Measurements from ENCODE around the gene GOLM1. TPM values are rescaled to one million over a fixed set of nuclear protein-coding genes. Genes with fewer than 3 reads are reported as not detected.

Gene GOLM1
- total RNA-seq, 1 experiment from 2014 or later, result 71.6 TPM

GRCh38 chr9:86041311-86041741 lies 58.0 kb downstream of the GOLM1 start:
- H4K20me1 ChIP-seq (ENCODE audit: control insufficient read depth, insufficient read depth, insufficient read length), result no peaks in the 10 kb centered on the region
- no peak overlapping the region for H2BK5ac ChIP-seq (ENCODE audit: insufficient read length, low read length)
- Mint-ChIP-seq H3K27ac (no peak overlapping the region), H3K9me3 (no peaks in the 10 kb centered on the region; a peak in 1 of 5 replicates), H3K4me3 (no peak overlapping the region), H3K36me3 (ENCODE audit: insufficient read depth in 1 of 3, low read depth in 3 of 3) (peaks cover 17 to 36% (median 32%) of the 10 kb centered on the region in 3 experiments; a peak in 6 of 7 replicates), H3K4me1 (peaks cover 0 to 4% of the 10 kb centered on the region in 2 experiments; a peak in 2 of 4 replicates), H3K27me3 (ENCODE audit: low read depth) (no peaks in the 10 kb centered on the region)
- H3K27ac ChIP-seq (ENCODE audit: insufficient read length, low read depth, low read length), result no peak overlapping the region
- no peak for DNase-seq
- H3K27me3 ChIP-seq (ENCODE audit: insufficient read depth, low read length), result no peaks in the 10 kb centered on the region
- no peak overlapping the region for H2BK12ac ChIP-seq (ENCODE audit: insufficient read length, low read depth, low read length)
- no peaks in the 10 kb centered on the region for H3K23me2 ChIP-seq (ENCODE audit: insufficient read length, low read depth, low read length, poor library complexity, severe bottlenecking)
- H3K14ac ChIP-seq (ENCODE audit: insufficient read depth, low read length), result no peak overlapping the region
- no peaks in the 10 kb centered on the region for H3K4me1 ChIP-seq (ENCODE audit: insufficient read depth, low read length)
- no peaks in the 10 kb centered on the region for H3K9me3 ChIP-seq (ENCODE audit: control insufficient read depth, low read depth, low read length)
- no peak overlapping the region for H3K4ac ChIP-seq (ENCODE audit: low read depth, low read length)
- H3K79me1 ChIP-seq (ENCODE audit: insufficient read depth, low read depth, low read length, poor library complexity, severe bottlenecking), result no peaks in the 10 kb centered on the region
- no CpG with 5 or more reads among the region's 8 CpGs for WGBS (ENCODE audit: extremely low coverage, insufficient read length, low lambda C conversion rate)
- no peak overlapping the region for H4K8ac ChIP-seq (replicated peaks; ENCODE audit: insufficient read length, low read depth, low read length)
- no peak overlapping the region for H2BK120ac ChIP-seq (ENCODE audit: low read depth, low read length, poor library complexity, severe bottlenecking)
- H2AK5ac ChIP-seq (ENCODE audit: insufficient read length, low read length), result no peak overlapping the region
- H3K18ac ChIP-seq (ENCODE audit: insufficient read length, low read depth, low read length), result no peak overlapping the region
- no peak overlapping the region for H2BK15ac ChIP-seq (ENCODE audit: low read depth, low read length)
- no peak overlapping the region for H3K56ac ChIP-seq (ENCODE audit: insufficient read length, low read depth, low read length)
- H4K5ac ChIP-seq (ENCODE audit: insufficient read length, low read depth, low read length), result no peak overlapping the region
- no peak overlapping the region for H4K91ac ChIP-seq (ENCODE audit: insufficient read length, low read depth, low read length)
- TF ChIP-seq, protein P1, sequence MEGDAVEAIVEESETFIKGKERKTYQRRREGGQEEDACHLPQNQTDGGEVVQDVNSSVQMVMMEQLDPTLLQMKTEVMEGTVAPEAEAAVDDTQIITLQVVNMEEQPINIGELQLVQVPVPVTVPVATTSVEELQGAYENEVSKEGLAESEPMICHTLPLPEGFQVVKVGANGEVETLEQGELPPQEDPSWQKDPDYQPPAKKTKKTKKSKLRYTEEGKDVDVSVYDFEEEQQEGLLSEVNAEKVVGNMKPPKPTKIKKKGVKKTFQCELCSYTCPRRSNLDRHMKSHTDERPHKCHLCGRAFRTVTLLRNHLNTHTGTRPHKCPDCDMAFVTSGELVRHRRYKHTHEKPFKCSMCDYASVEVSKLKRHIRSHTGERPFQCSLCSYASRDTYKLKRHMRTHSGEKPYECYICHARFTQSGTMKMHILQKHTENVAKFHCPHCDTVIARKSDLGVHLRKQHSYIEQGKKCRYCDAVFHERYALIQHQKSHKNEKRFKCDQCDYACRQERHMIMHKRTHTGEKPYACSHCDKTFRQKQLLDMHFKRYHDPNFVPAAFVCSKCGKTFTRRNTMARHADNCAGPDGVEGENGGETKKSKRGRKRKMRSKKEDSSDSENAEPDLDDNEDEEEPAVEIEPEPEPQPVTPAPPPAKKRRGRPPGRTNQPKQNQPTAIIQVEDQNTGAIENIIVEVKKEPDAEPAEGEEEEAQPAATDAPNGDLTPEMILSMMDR (conservative IDR thresholded peaks at IDR 0.05), result no peak
- no peak overlapping the region for H2AFZ ChIP-seq (ENCODE audit: low read length)
- H3K4me2 ChIP-seq (ENCODE audit: insufficient read depth, insufficient read length, low read length), result no peak overlapping the region
- H3K23ac ChIP-seq (ENCODE audit: insufficient read length, low read depth, low read length), result no peak overlapping the region
- no peak overlapping the region for H2BK20ac ChIP-seq (ENCODE audit: low read depth, low read length, poor library complexity, severe bottlenecking)
- no peak overlapping the region for H3T11ph ChIP-seq (ENCODE audit: low read length)
- no peak overlapping the region for H3K9ac ChIP-seq (ENCODE audit: extremely low read depth, insufficient read length, low read length)
- no peaks in the 10 kb centered on the region for H3K79me2 ChIP-seq (ENCODE audit: insufficient read depth, low read length)

Data from H9 (cell line).